ENCODE results near the gene DLG2.

- no peak for TF ChIP-seq GABPA (IDR thresholded peaks at IDR 0.05; ENCODE audit: borderline replicate concordance, insufficient read depth, low read length)
- no peak for TF ChIP-seq RAD21 (IDR thresholded peaks at IDR 0.05 in 1 of 2, conservative IDR thresholded peaks at IDR 0.05 in 1 of 2; ENCODE audit: low read depth in 2 of 2, low read length in 2 of 2)
- TF ChIP-seq SP4 (IDR thresholded peaks at IDR 0.05; ENCODE audit: low read length) = no peak
- no peak for TF ChIP-seq POU5F1 (IDR thresholded peaks at IDR 0.05; ENCODE audit: low read depth, low read length)
These were observed 1046.1 kb downstream of the DLG2 start for GRCh38 chr11:84581083-84581482.
